Measurements from ENCODE around the gene IL15RA.

GRCh38 chr10:5943536-5943935, 33.8 kb downstream of the IL15RA start:
- no peak for TF ChIP-seq CTCF (IDR thresholded peaks at IDR 0.05)
- TF ChIP-seq POLR2A (IDR thresholded peaks at IDR 0.05), result no peak

All from adrenal gland (tissue), 5 donors.